Uterus (tissue), 4 donors: ENCODE measurements around the gene KCNQ4. TPM values are rescaled to one million over a fixed set of nuclear protein-coding genes. Genes with fewer than 3 reads are reported as not detected.

Source experiments
- DNase-seq, 2 donors: peaks; one replicate each; pipeline ENCODE4 v3.0.0-alpha.2; 2019 to 2020
- H3K27ac ChIP-seq, 2 donors: fragments of 200-600 bp; sonication (generic); 1 replicate in 1 of 2; 2 replicates in 1 of 2; pipeline ENCODE4 v1.5.1; 2016 to 2018
- H3K27me3 ChIP-seq, 2 donors: fragments of 200-600 bp; sonication (generic); one replicate each; pipeline ENCODE4 v1.5.1; 2018 to 2019; ENCODE audit warnings: control low read depth in 1 of 2
- H3K36me3 ChIP-seq, 2 donors: fragments of 200-600 bp; sonication (generic); one replicate each; pipeline ENCODE4 v1.5.1; 2019; ENCODE audit warnings: control low read depth in 1 of 2
- H3K4me1 ChIP-seq, 2 donors: fragments of 200-600 bp; sonication (generic); one replicate each; pipeline ENCODE4 v1.5.1; 2018 to 2019; ENCODE audit warnings: control low read depth in 1 of 2
- H3K4me3 ChIP-seq, 2 donors: fragments of 200-600 bp; sonication (generic); 1 replicate in 1 of 2; 2 replicates in 1 of 2; pipeline ENCODE4 v1.5.1; 2018 to 2019; ENCODE audit warnings: mild to moderate bottlenecking in 1 of 2
- H3K9me3 ChIP-seq, 2 donors: fragments of 200-600 bp; sonication (generic); one replicate each; pipeline ENCODE4 v1.5.1; 2019; ENCODE audit warnings: control low read depth in 1 of 2
- POLR2A ChIP-seq, 2 donors: fragments of 450-650 bp; IDR thresholded peaks; one replicate each; pipeline ENCODE4 v1.6.1; 2016; ENCODE audit warnings: antibody characterized with exemption in 2 of 2, mild to moderate bottlenecking in 1 of 2, moderate library complexity in 1 of 2
- intact Hi-C: fragments of 100-400 bp; cut with DNase I; formaldehyde crosslinking; loops from one replicate; pipeline ENCODE4 v1.15.1; 2023; ENCODE audit warnings: low total_unique reads
- total RNA-seq, 4 donors: library from RNA; depleted of rRNA in 3 of 4; stranded (reverse); fragments of >200 nt in 3 of 4; gene quantifications; one replicate each; pipeline versions ENCODE4 v1.1.0 to v1.2.4, GENCODE V29; 2014 to 2023
- TF ChIP-seq, protein P1 (sequence below), 4 experiments: fragments of 200-600 bp in 2 of 4; fragments of 450-650 bp in 2 of 4; sonication (generic) in 2 of 4; IDR thresholded peaks; one replicate each; pipeline ENCODE4 v1.5.1; 2016 to 2019; ENCODE audit warnings: antibody characterized with exemption in 4 of 4, mild to moderate bottlenecking in 2 of 4, moderate library complexity in 1 of 4
- donor health status: DM: yes; HTN: yes; CAD: no.

The KCNQ4 gene
- total RNA-seq, 4 donors from 2014 or later: 2.7 to 13.4 (median 7.4) TPM; not detected in 1

DNA sequence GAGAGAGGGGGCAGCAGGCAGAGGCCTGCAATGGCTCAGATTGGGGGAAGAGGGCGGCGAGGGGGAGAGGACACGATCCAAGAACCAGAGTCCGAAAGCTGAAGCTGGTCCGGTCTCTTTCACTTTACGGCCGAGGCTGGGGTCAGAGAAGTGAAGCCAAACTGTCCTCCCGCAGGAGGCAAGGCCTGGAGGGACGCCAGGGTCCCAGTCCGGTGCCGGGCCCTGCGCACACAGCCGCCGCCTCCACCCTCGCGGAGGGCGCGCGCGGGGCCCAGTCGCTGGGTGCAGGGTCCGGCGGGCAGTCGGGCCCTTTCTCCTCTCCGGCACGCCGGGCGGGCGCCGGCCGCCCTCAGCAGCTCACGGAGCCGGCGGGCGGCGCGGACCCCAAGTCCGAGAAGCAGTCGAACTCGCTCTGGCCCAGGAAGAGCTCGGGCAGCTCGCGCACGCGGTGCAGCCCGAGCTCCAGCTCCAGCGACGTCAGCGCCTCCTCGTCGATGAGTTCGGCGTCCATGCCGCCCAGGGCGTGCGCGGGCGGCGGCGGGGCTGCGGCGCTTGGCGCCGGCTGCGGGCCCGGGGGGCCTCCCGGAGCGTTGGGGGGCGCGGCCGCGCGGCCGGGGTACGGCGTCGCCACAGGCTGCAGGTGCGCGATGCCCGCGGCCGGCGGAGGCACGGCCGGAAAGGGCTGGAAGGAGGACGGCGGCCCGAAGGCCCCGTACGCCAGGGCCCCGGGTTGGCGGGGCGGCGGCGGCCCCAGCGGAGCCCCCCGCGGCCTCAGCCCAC is 77.8 kb downstream of the KCNQ4 start:
- H3K4me3 ChIP-seq: peak overlapping the region; percentile 40 to 93
- H3K27ac ChIP-seq: peak overlapping the region; percentile 85 to 95
- TF ChIP-seq, protein P1, sequence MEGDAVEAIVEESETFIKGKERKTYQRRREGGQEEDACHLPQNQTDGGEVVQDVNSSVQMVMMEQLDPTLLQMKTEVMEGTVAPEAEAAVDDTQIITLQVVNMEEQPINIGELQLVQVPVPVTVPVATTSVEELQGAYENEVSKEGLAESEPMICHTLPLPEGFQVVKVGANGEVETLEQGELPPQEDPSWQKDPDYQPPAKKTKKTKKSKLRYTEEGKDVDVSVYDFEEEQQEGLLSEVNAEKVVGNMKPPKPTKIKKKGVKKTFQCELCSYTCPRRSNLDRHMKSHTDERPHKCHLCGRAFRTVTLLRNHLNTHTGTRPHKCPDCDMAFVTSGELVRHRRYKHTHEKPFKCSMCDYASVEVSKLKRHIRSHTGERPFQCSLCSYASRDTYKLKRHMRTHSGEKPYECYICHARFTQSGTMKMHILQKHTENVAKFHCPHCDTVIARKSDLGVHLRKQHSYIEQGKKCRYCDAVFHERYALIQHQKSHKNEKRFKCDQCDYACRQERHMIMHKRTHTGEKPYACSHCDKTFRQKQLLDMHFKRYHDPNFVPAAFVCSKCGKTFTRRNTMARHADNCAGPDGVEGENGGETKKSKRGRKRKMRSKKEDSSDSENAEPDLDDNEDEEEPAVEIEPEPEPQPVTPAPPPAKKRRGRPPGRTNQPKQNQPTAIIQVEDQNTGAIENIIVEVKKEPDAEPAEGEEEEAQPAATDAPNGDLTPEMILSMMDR (IDR thresholded peaks at IDR 0.05): peak in 1 of 4 experiments; percentile 10
- TF ChIP-seq POLR2A (IDR thresholded peaks at IDR 0.05): no peak
- H3K9me3 ChIP-seq: no peaks in the 10 kb centered on the region
- H3K36me3 ChIP-seq: no peaks in the 10 kb centered on the region
- peaks cover 0 to 7% of the 10 kb centered on the region in 2 donors for H3K4me1 ChIP-seq
- intact Hi-C loops: loop anchor here (5.0 kb wide), 1 partner anchor 86 kb away; no protein-coding TSS in a partner anchor
- no peaks in the 10 kb centered on the region for H3K27me3 ChIP-seq
- peak in 1 of 2 donors; percentile 52 for DNase-seq

DNA sequence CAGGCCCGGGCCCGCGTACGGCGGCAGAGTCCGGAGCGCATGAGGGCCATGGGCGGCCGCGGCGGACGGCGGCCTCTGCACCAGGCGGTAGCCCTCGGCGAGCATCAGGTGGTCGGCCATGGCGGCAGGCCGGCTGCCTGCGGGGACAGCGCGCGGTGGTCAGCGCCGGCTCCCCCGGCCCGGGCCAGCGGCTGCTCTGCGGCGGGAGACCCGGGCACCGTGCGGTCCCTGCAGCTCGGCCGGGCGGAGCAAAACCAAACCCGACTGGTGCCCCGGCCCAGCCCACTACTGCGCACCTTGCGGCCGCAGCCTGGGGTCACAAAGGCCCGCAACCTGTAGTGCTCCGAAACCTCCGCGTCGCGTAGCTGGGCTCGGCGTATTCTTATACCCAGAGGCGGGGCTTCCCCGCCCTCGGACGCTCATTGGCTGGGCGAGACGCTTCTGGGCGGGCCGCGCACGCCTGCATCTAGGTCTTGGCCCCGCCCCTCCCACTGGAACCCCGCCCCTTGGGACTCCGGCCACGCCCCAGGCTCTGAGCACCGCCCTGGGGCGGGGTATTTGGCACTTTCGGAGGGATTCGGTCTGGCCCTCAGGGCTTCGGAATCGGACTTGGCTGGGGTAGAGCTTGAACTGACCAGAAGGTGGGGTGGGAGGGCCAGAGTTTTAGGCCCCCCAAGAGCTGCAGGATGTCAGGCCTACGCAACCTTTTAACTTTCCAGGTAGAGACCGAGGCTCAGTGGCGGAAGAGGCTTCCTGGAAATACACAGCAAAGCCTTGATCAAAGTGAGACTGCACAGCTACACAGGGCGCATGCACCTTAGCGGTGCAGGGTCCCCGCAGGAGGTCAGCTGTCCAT is 78.6 kb downstream of the KCNQ4 start, which contains the start of gene CITED4:
TSS of gene CITED4 (minus strand) at position 356 of the 856 bp plus-strand sequence. CDS start at position 120, 236 bp downstream.
- Histone ChIP-seq H3K9me3 (no peaks in the 10 kb centered on the region), H3K27me3 (no peaks in the 10 kb centered on the region), H3K27ac (peak within 1 kb of the TSS; percentile 85 to 95), H3K4me1 (peaks cover 0 to 7% of the 10 kb centered on the region in 2 donors), H3K4me3 (peak within 1 kb of the TSS; percentile 40 to 93), H3K36me3 (no peaks in the 10 kb centered on the region)
- DNase-seq: peak; percentile 95 to 97
- TF ChIP-seq POLR2A (IDR thresholded peaks at IDR 0.05): peak; percentile 98 to 99
- TF ChIP-seq, protein P1 (IDR thresholded peaks at IDR 0.05): peak in 3 of 4 experiments; percentile 30 to 32 (median 31)
- intact Hi-C loops: loop anchor here (5.0 kb wide), 1 partner anchor 85 kb away; no protein-coding TSS in a partner anchor

- intact Hi-C loops: no loop called here
- no peak overlapping the region for H3K27ac ChIP-seq
Measured at GRCh38 chr1:40868051-40868723, 84.6 kb downstream of the KCNQ4 start.

GRCh38 chr1:40870135-40870728 is 86.6 kb downstream of the KCNQ4 start:
- Histone ChIP-seq H3K9me3 (no peaks in the 10 kb centered on the region), H3K36me3 (no peaks in the 10 kb centered on the region), H3K4me1 (no peaks in the 10 kb centered on the region), H3K27me3 (no peaks in the 10 kb centered on the region), H3K27ac (no peak overlapping the region), H3K4me3 (no peak overlapping the region)
- DNase-seq: no peak
- intact Hi-C loops: no loop called here
- TF ChIP-seq, protein P1 (IDR thresholded peaks at IDR 0.05): no peak
- TF ChIP-seq POLR2A (IDR thresholded peaks at IDR 0.05): no peak

More at GRCh38 chr1:40868051-40868723, 84.6 kb downstream of the KCNQ4 start:
- no peaks in the 10 kb centered on the region for H3K36me3 ChIP-seq
- no peak overlapping the region for H3K4me3 ChIP-seq
- no peaks in the 10 kb centered on the region for H3K4me1 ChIP-seq
- TF ChIP-seq, protein P1 (IDR thresholded peaks at IDR 0.05): no peak
- no peak for TF ChIP-seq POLR2A (IDR thresholded peaks at IDR 0.05)
- DNase-seq: no peak
- H3K9me3 ChIP-seq: no peaks in the 10 kb centered on the region
- H3K27me3 ChIP-seq: no peaks in the 10 kb centered on the region
